H54 (cell line): ENCODE data around the gene GMDS.

Experiments
- DNase-seq: peaks from one replicate; pipeline ENCODE4 v3.0.0; 2011; ENCODE audit warnings: low spot score, mixed read lengths; ENCODE audit not compliant: insufficient read length
- FAIRE-seq: peaks from 3 replicates; lab custom pipeline; 2011; peaks lifted over from hg19 to GRCh38; lab: Jason Lieb, UNC
- POLR2A ChIP-seq: IDR thresholded peaks from 2 replicates; pipeline ENCODE4 v1.6.1; 2011; ENCODE audit warnings: low read depth, mild to moderate bottlenecking, low read length

The GMDS gene

GRCh38 chr6:2042956-2043648 is 202.3 kb downstream of the GMDS start:
- no peak for TF ChIP-seq POLR2A
- FAIRE-seq (no peak), DNase-seq (no peak)

- FAIRE-seq (no peak), DNase-seq (no peak)
- no peak for TF ChIP-seq POLR2A
Observed at GRCh38 chr6:2038092-2038491, 207.3 kb downstream of the GMDS start.

- no peak for TF ChIP-seq POLR2A
- DNase-seq (no peak), FAIRE-seq (no peak)
Observed at GRCh38 chr6:2037237-2037926, 208.0 kb downstream of the GMDS start.

GRCh38 chr6:2036710-2037023 is 208.7 kb downstream of the GMDS start:
- FAIRE-seq (no peak), DNase-seq (no peak)
- no peak for TF ChIP-seq POLR2A

GRCh38 chr6:2035826-2036709 is 209.3 kb downstream of the GMDS start:
- DNase-seq (no peak), FAIRE-seq (peak; percentile 67)
- no peak for TF ChIP-seq POLR2A

- TF ChIP-seq POLR2A = no peak
- no peak for FAIRE-seq
Observed at GRCh38 chr6:2035046-2035445, 210.4 kb downstream of the GMDS start.

GRCh38 chr6:2034256-2034655 is 211.1 kb downstream of the GMDS start:
- no peak for DNase-seq
- FAIRE-seq = no peak
- TF ChIP-seq POLR2A = no peak

More at GRCh38 chr6:2035046-2035445, 210.4 kb downstream of the GMDS start:
- DNase-seq = no peak

- no peak for TF ChIP-seq POLR2A
- no peak for FAIRE-seq
Observed at GRCh38 chr6:2033544-2033943, 211.9 kb downstream of the GMDS start.

GRCh38 chr6:2030682-2031244 is 214.6 kb downstream of the GMDS start:
- TF ChIP-seq POLR2A = no peak
- FAIRE-seq (no peak), DNase-seq (no peak)

More at GRCh38 chr6:2033544-2033943, 211.9 kb downstream of the GMDS start:
- no peak for DNase-seq

- no peak for TF ChIP-seq POLR2A
- no peak for FAIRE-seq
- DNase-seq = no peak
Observed at GRCh38 chr6:2029952-2030351, 215.5 kb downstream of the GMDS start.

- DNase-seq (no peak), FAIRE-seq (no peak)
Observed at GRCh38 chr6:2029130-2029794, 216.1 kb downstream of the GMDS start.

GRCh38 chr6:2028457-2029038 is 216.9 kb downstream of the GMDS start:
- no peak for DNase-seq
- peak; percentile 69 for FAIRE-seq
- TF ChIP-seq POLR2A = no peak

More at GRCh38 chr6:2029130-2029794, 216.1 kb downstream of the GMDS start:
- no peak for TF ChIP-seq POLR2A

- FAIRE-seq = no peak
- no peak for TF ChIP-seq POLR2A
- no peak for DNase-seq
Observed at GRCh38 chr6:2026133-2026532, 219.3 kb downstream of the GMDS start.

- DNase-seq (no peak), FAIRE-seq (peak; percentile 81)
- no peak for TF ChIP-seq POLR2A
Observed at GRCh38 chr6:2021713-2022125, 223.7 kb downstream of the GMDS start.
